ENCODE data around the gene FBXL16. TPM values are rescaled to one million over a fixed set of nuclear protein-coding genes. Genes with fewer than 3 reads are reported as not detected.

FBXL16 gene
- total and polyA plus RNA-seq, 9 of the 15 experiments (the other 6 are each of a cell fraction or from before 2014, with no cell fraction given): 0.21 to 8.2 (median 1.7) TPM

DNA sequence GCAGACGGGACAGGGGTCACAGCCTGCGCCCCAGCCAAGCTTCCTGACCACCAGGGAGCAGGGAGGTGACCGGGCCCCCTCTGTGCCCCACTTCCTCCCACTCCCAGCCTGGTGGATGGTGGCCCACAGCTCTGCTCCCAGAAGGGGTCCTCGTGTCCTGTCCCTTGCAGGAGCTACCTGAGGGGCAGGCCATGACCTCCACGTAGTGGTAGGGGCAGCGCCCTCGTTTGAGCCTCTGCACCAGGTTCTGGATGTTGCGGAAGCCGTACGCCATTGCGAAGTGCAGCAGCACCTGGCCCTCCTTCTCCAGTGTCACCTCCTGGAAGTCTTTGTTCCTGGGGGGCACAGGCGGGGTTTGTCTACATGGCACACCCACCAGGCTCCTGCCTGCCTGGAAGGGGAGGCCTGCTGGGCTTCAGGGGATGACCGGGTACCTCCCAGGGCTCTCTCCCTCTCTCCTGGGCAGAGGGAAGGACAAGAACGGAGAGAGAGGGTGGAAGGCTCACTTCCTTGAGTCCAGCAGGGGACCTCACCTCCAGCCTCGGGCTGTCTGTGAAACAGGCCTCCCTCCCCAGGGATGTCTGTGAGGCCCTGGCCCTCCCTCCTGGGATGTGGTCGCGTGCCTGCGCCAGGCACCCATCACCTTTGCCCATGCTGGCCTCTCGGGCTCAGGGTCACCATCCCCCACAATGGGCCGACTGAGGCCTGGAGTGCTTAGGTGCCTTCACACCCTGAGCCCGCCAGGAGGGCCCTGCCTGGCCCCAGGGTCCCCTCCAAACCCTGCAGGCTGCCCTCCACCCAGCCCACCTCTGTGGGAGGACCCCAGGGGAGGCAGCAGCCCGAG lies 25.3 kb upstream of the FBXL16 start (continued):
- TF ChIP-seq, protein P1, sequence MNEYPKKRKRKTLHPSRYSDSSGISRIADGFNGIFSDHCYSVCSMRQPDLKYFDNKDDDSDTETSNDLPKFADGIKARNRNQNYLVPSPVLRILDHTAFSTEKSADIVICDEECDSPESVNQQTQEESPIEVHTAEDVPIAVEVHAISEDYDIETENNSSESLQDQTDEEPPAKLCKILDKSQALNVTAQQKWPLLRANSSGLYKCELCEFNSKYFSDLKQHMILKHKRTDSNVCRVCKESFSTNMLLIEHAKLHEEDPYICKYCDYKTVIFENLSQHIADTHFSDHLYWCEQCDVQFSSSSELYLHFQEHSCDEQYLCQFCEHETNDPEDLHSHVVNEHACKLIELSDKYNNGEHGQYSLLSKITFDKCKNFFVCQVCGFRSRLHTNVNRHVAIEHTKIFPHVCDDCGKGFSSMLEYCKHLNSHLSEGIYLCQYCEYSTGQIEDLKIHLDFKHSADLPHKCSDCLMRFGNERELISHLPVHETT (CRISPR knock-in tag; conservative IDR thresholded peaks at IDR 0.05 in 1 of 2, IDR thresholded peaks at IDR 0.05 in 1 of 2): no peak
- TF ChIP-seq SPI1 (IDR thresholded peaks at IDR 0.05; ENCODE audit: borderline replicate concordance, low read depth, low read length) (0 out of 2 replicates have a peak, but pooled peaks have one; percentile 2), TSC22D4 (tag; IDR thresholded peaks at IDR 0.05) (no peak), SUPT5H (IDR thresholded peaks at IDR 0.05) (no peak), THRAP3 (IDR thresholded peaks at IDR 0.05; ENCODE audit: borderline replicate concordance) (no peak)

All from K562 (cell line).